Activated CD8-positive, alpha-beta T cell treated with anti-CD3 and anti-CD28 coated beads for 36 hours (primary cell): ENCODE data around the gene PDHX. TPM values are rescaled to one million over a fixed set of nuclear protein-coding genes. Genes with fewer than 3 reads are reported as not detected.
"Not testable (repeated sequence)": the region's sequence is repeated elsewhere in the genome, so short reads cannot be mapped to it uniquely, and the experiment has no call there.

Experiments
- ATAC-seq: fragments of 200-7000 bp; cut with Tn5 transposase; one replicate; pipeline ENCODE4 v1.10.0; 2021; ENCODE audit warnings: mild to moderate bottlenecking, moderate library complexity
- CTCF ChIA-PET: fragments of 350-600 bp; sonication (Branson Sonifier 250); formaldehyde crosslinking; loops from one replicate; lab custom pipeline; 2021; ENCODE audit warnings: antibody characterized with exemption; lab: Charles Lee
- POLR2A ChIA-PET: fragments of 350-600 bp; sonication (Branson Sonifier 250); formaldehyde crosslinking; loops from one replicate; lab custom pipeline; 2021; ENCODE audit warnings: antibody characterized with exemption; lab: Charles Lee
- DNase-seq: peaks from one replicate; pipeline ENCODE4 v3.0.0-alpha.2; 2020
- H3K27ac Mint-ChIP-seq: one replicate; pipeline ENCODE4 v1.8.0; 2021; ENCODE audit warnings: mild to moderate bottlenecking, mixed read lengths
- H3K27me3 Mint-ChIP-seq: one replicate; pipeline ENCODE4 v1.8.0; 2021; ENCODE audit warnings: mixed read lengths
- H3K36me3 Mint-ChIP-seq: one replicate; pipeline ENCODE4 v1.8.0; 2021; ENCODE audit warnings: low read depth, mixed read lengths
- H3K4me1 Mint-ChIP-seq: one replicate; pipeline ENCODE4 v1.8.0; 2021; ENCODE audit warnings: low read depth, mixed read lengths
- H3K4me3 Mint-ChIP-seq: one replicate; pipeline ENCODE4 v1.8.0; 2021; ENCODE audit warnings: mild to moderate bottlenecking, moderate library complexity, mixed read lengths
- H3K9me3 Mint-ChIP-seq: one replicate; pipeline ENCODE4 v1.8.0; 2021; ENCODE audit warnings: mixed read lengths
- intact Hi-C: fragments of 100-400 bp; cut with micrococcal nuclease; formaldehyde crosslinking; loops from one replicate; pipeline ENCODE4 v1.10.0; 2022
- total RNA-seq, 2 experiments: library from RNA; stranded (reverse); gene quantifications; one replicate each; pipeline ENCODE4 v1.2.3, GENCODE V29; 2021
- TF ChIP-seq, protein P1 (sequence below): fragments of 200-600 bp; IDR thresholded peaks from one replicate; pipeline ENCODE4 v1.8.0; 2022; ENCODE audit warnings: antibody characterized with exemption, mild to moderate bottlenecking

PDHX gene
- total RNA-seq, 2 experiments from 2014 or later, result 37.1 to 37.4 TPM

DNA sequence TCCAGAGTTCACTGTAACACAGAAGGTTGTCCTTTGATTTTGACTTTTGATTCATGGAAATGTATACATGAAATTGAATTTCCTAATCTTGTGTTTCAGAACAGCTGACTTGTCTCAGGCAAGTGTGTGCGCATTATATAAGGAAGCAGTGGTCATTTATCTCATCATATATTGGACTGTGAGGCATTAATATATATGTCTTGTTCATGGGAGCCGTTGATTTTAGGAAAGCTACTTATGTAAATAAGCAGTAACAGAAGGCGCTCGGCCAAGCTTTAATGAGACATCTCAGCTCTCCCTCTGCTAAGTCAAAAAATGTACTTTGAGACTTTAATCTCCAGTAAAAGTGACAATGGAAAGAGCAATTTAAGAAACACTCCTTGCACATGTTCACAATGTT lies 100.5 kb downstream of the PDHX start:
- POLR2A ChIA-PET, result interaction anchor here (1.0 kb wide), 1 partner anchor 19 kb away, joined by 6 read pairs; no protein-coding TSS in a partner anchor
- no peaks in the 10 kb centered on the region for H3K9me3 Mint-ChIP-seq

DNA sequence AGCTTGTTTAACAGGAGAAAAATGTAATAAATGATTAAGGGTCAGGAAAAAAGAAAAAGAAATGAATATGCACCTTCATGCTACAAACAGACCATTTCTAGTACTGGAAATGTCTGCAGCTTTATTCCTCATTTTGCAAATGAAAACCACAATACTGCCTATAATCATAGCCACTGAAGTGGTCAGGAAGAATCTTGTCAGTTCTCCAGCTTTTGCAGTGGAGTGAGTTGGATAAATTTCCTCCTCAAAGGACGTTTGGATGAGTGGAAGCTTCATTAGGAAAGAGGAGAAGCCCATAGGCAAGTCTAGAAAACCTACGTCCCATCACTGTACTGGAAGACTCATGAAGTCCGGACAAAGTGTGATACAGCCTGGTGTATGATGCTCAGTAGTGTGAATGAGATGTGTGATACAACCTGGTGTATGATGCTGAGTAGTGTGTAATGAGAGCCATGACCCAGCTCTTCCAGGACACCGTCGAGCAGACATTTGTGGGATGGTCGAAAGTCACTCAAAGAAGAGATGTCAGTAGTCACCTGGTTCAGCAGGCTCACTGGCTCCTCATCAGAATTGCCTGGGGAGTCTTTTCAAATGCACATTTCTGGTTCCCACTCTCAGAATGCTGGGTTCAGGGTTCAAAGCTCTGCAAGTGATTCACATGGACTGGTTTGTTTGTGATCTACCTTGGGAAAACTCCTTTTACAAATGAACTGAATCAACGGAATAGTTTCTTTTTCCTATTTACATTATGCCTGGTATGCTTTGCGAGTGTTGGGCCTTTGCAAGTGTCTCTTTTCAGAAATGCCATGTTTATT lies 101.3 kb downstream of the PDHX start:
- DNase-seq (no peak), ATAC-seq (no peak)
- TF ChIP-seq, protein P1, sequence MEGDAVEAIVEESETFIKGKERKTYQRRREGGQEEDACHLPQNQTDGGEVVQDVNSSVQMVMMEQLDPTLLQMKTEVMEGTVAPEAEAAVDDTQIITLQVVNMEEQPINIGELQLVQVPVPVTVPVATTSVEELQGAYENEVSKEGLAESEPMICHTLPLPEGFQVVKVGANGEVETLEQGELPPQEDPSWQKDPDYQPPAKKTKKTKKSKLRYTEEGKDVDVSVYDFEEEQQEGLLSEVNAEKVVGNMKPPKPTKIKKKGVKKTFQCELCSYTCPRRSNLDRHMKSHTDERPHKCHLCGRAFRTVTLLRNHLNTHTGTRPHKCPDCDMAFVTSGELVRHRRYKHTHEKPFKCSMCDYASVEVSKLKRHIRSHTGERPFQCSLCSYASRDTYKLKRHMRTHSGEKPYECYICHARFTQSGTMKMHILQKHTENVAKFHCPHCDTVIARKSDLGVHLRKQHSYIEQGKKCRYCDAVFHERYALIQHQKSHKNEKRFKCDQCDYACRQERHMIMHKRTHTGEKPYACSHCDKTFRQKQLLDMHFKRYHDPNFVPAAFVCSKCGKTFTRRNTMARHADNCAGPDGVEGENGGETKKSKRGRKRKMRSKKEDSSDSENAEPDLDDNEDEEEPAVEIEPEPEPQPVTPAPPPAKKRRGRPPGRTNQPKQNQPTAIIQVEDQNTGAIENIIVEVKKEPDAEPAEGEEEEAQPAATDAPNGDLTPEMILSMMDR, result no peak
- Mint-ChIP-seq H3K4me1 (peaks cover 19% of the 10 kb centered on the region), H3K9me3 (no peaks in the 10 kb centered on the region), H3K27me3 (peaks cover 2% of the 10 kb centered on the region), H3K4me3 (no peak overlapping the region), H3K36me3 (no peaks in the 10 kb centered on the region), H3K27ac (no peak overlapping the region)
- POLR2A ChIA-PET, result interaction anchor here (1.0 kb wide), 1 partner anchor 18 kb away, joined by 6 read pairs; no protein-coding TSS in a partner anchor
- CTCF ChIA-PET, result interaction anchor here (1.3 to 1.5 kb wide), 3 partner anchors 11 to 23 kb away, joined by 3 to 4 read pairs (median 4); no protein-coding TSS in a partner anchor
- intact Hi-C loops, result no loop called here

More for the DNA sequence above, 100.5 kb downstream of the PDHX start:
- no peak for DNase-seq
- intact Hi-C loops, result no loop called here
- Mint-ChIP-seq H3K27ac (no peak overlapping the region), H3K4me1 (peaks cover 27% of the 10 kb centered on the region), H3K36me3 (no peaks in the 10 kb centered on the region), H3K27me3 (peaks cover 2% of the 10 kb centered on the region), H3K4me3 (no peak overlapping the region)
- TF ChIP-seq, protein P1, result no peak
- ATAC-seq, result no peak
- CTCF ChIA-PET, result interaction anchor here (1.3 to 2.1 kb wide), 5 partner anchors 12 to 146 kb away, joined by 3 to 8 read pairs (median 4); no protein-coding TSS in a partner anchor

DNA sequence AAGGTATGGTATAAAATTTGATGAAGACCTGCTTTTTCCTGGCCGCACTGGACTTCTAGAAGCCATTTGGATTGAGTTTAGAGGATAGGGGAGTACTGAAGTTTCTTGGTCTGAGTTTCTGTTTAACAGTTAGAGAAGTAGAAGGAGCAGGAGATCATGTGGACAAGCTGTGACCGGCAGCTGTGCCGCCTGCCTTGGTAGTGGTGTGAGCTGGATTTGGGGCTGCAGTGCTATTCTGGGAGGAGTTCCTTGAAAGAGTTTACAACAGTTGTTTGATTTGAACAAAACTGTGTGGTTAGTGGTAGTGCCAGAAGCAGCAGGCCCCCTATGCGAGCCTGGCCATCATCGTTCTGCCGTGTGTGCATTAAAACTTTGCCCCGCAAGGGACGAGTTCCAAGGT lies 105.2 kb downstream of the PDHX start:
- no peak overlapping the region for H3K27ac Mint-ChIP-seq
- no peak for DNase-seq
- H3K36me3 Mint-ChIP-seq, result peaks cover 8% of the 10 kb centered on the region
- intact Hi-C loops, result no loop called here
- POLR2A ChIA-PET, result no interaction called here
- no peak overlapping the region for H3K4me3 Mint-ChIP-seq
- H3K27me3 Mint-ChIP-seq, result no peaks in the 10 kb centered on the region
- TF ChIP-seq, protein P1, result no peak
- no peak for ATAC-seq
- CTCF ChIA-PET, result interaction anchor here (1.9 kb wide), 1 partner anchor 9 kb away, joined by 8 read pairs; no protein-coding TSS in a partner anchor
- H3K4me1 Mint-ChIP-seq, result no peaks in the 10 kb centered on the region
- H3K9me3 Mint-ChIP-seq, result peaks cover 22% of the 10 kb centered on the region

DNA sequence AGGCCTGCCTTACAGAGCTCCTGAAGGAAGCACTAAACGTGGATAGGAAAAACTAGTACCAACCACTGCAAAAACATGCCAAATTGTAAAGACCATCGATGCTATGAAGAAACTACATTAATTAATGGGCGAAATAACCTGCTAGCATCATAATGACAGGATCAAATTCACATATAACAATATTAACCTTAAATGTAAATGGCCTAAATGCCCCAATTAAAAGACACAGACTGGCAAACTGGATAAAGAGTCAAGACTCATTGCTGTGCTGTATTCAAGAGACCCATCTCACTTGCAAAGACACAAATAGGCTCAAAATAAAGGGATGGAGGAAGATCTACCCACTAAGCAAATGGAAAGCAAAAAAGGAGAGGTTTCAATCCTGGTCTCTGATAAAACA lies 107.5 kb downstream of the PDHX start:
- H3K27me3 Mint-ChIP-seq, POLR2A ChIA-PET, ATAC-seq, H3K4me1 Mint-ChIP-seq, intact Hi-C loops, CTCF ChIA-PET, H3K27ac Mint-ChIP-seq, H3K4me3 Mint-ChIP-seq, DNase-seq: not testable (repeated sequence)
- peaks cover 34% of the 10 kb centered on the region for H3K9me3 Mint-ChIP-seq
- peaks cover 10% of the 10 kb centered on the region for H3K36me3 Mint-ChIP-seq

DNA sequence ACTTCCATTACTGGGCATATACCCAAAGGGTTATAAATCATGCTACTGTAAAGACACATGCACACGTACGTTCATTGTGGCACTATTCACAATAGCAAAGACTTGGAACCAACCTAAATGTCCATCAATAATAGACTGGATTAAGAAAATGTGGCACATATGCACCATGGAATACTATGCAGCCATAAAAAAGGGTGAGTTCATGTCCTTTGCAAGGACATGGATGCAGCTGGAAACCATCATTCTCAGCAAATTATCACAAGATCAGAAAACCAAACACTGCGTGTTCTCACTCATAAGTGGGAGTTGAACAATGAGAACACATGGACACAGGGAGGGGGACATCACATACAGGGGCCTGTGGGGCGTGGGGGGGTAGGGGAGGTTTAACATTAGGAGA lies 111.6 kb downstream of the PDHX start:
- H3K4me3 Mint-ChIP-seq, H3K27ac Mint-ChIP-seq, intact Hi-C loops, ATAC-seq, H3K27me3 Mint-ChIP-seq, DNase-seq, POLR2A ChIA-PET: not testable (repeated sequence)
- Mint-ChIP-seq H3K36me3 (peaks cover 10% of the 10 kb centered on the region), H3K4me1 (peaks cover 22% of the 10 kb centered on the region), H3K9me3 (peaks cover 34% of the 10 kb centered on the region)
- CTCF ChIA-PET, result interaction anchor here (1.0 kb wide), 1 partner anchor 43 kb away, joined by 3 read pairs; no protein-coding TSS in a partner anchor
